ENCODE data around the gene DACH1. TPM values are rescaled to one million over a fixed set of nuclear protein-coding genes. Genes with fewer than 3 reads are reported as not detected.

Gene DACH1
- polyA plus RNA-seq, 3 donors, result 0.03 to 0.69 (median 0.26) TPM

GRCh38 chr13:71775966-71776365 lies 91.0 kb downstream of the DACH1 start:
- H2AFZ ChIP-seq (ENCODE audit: insufficient read depth, low read depth, low read length, poor library complexity, severe bottlenecking), result no peak overlapping the region
- Mint-ChIP-seq H3K4me1 (peaks cover 13% of the 10 kb centered on the region), H3K36me3 (no peaks in the 10 kb centered on the region), H3K27me3 (ENCODE audit: low read depth in 3 of 3) (no peaks in the 10 kb centered on the region), H3K9me3 (no peaks in the 10 kb centered on the region), H3K4me3 (no peak overlapping the region), H3K27ac (peak overlapping the region in 5 of 7 donors; percentile 9 to 68 (median 61))
- no peak overlapping the region for H3K27ac ChIP-seq (ENCODE audit: low read depth in 1 of 2, low read length in 2 of 2)
- no peaks in the 10 kb centered on the region for H3K27me3 ChIP-seq (ENCODE audit: control insufficient read depth in 2 of 2, insufficient read depth in 2 of 2, low read length in 2 of 2)
- no peaks in the 10 kb centered on the region for H4K20me1 ChIP-seq (ENCODE audit: insufficient read depth, low read length)
- H3K36me3 ChIP-seq (replicated peaks in 1 of 2; ENCODE audit: control insufficient read depth in 1 of 2, insufficient read depth in 2 of 2, low read length in 2 of 2), result no peaks in the 10 kb centered on the region
- H3K9ac ChIP-seq (ENCODE audit: insufficient read depth, low read length, poor library complexity, severe bottlenecking), result no peak overlapping the region
- no CpG with 5 or more reads among the region's 1 CpG for WGBS (ENCODE audit: insufficient coverage)
- TF ChIP-seq CTCF (IDR thresholded peaks at IDR 0.05), result no peak
- H3K9me3 ChIP-seq (replicated peaks in 1 of 2; ENCODE audit: control insufficient read depth in 1 of 2, insufficient read depth in 1 of 2, low read length in 2 of 2), result no peaks in the 10 kb centered on the region
- no peak overlapping the region for H3K4me3 ChIP-seq (replicated peaks in 1 of 3; ENCODE audit: low read depth in 2 of 3, low read length in 3 of 3)
- peaks cover 3 to 13% of the 10 kb centered on the region in 2 donors for H3K4me1 ChIP-seq (ENCODE audit: control insufficient read depth in 1 of 2, insufficient read depth in 2 of 2, low read length in 2 of 2)
- no peaks in the 10 kb centered on the region for H3K79me2 ChIP-seq (ENCODE audit: insufficient read depth, low read length)
- intact Hi-C loops (cut with micrococcal nuclease), result no loop called here
- H3K4me2 ChIP-seq (replicated peaks; ENCODE audit: extremely low read depth, low read length, poor library complexity, severe bottlenecking), result peak overlapping the region; percentile 10
- peak; percentile 7 to 17 (median 14) for DNase-seq

GRCh38 chr13:71774863-71775262 lies 92.1 kb downstream of the DACH1 start:
- Mint-ChIP-seq H3K27me3 (ENCODE audit: low read depth in 3 of 3) (no peaks in the 10 kb centered on the region), H3K4me1 (peaks cover 13% of the 10 kb centered on the region), H3K27ac (peak overlapping the region in 1 of 7 donors; percentile 6), H3K36me3 (no peaks in the 10 kb centered on the region), H3K9me3 (no peaks in the 10 kb centered on the region), H3K4me3 (no peak overlapping the region)
- H3K27ac ChIP-seq (ENCODE audit: low read depth in 1 of 2, low read length in 2 of 2), result no peak overlapping the region
- H3K9ac ChIP-seq (ENCODE audit: insufficient read depth, low read length, poor library complexity, severe bottlenecking), result no peak overlapping the region
- no peaks in the 10 kb centered on the region for H4K20me1 ChIP-seq (ENCODE audit: insufficient read depth, low read length)
- H2AFZ ChIP-seq (ENCODE audit: insufficient read depth, low read depth, low read length, poor library complexity, severe bottlenecking), result no peak overlapping the region
- H3K9me3 ChIP-seq (replicated peaks in 1 of 2; ENCODE audit: control insufficient read depth in 1 of 2, insufficient read depth in 1 of 2, low read length in 2 of 2), result no peaks in the 10 kb centered on the region
- intact Hi-C loops (cut with micrococcal nuclease), result no loop called here
- WGBS (ENCODE audit: insufficient coverage), result no CpG with 5 or more reads among the region's 4 CpGs
- DNase-seq, result no peak
- no peaks in the 10 kb centered on the region for H3K79me2 ChIP-seq (ENCODE audit: insufficient read depth, low read length)
- H3K36me3 ChIP-seq (replicated peaks in 1 of 2; ENCODE audit: control insufficient read depth in 1 of 2, insufficient read depth in 2 of 2, low read length in 2 of 2), result no peaks in the 10 kb centered on the region
- TF ChIP-seq CTCF (IDR thresholded peaks at IDR 0.05), result no peak
- H3K4me2 ChIP-seq (replicated peaks; ENCODE audit: extremely low read depth, low read length, poor library complexity, severe bottlenecking), result no peak overlapping the region
- no peak overlapping the region for H3K4me3 ChIP-seq (replicated peaks in 1 of 3; ENCODE audit: low read depth in 2 of 3, low read length in 3 of 3)
- no peaks in the 10 kb centered on the region for H3K27me3 ChIP-seq (ENCODE audit: control insufficient read depth in 2 of 2, insufficient read depth in 2 of 2, low read length in 2 of 2)
- H3K4me1 ChIP-seq (ENCODE audit: control insufficient read depth in 1 of 2, insufficient read depth in 2 of 2, low read length in 2 of 2), result peaks cover 3 to 13% of the 10 kb centered on the region in 2 donors

Measured in CD14-positive monocyte (primary cell).